GM18873 (cell line): ENCODE results near the gene TAF1L.
"Not testable (repeated sequence)": the region's sequence is repeated elsewhere in the genome, so short reads cannot be mapped to it uniquely, and the experiment has no call there.

ENCODE experiments used
- ATAC-seq: cut with Tn5 transposase; IDR thresholded peaks from one replicate; pipeline ENCODE4 v1.9.1; 2021; ENCODE audit warnings: mild to moderate bottlenecking, moderate library complexity, moderate number of reproducible peaks; ENCODE audit not compliant: unreplicated experiment, low FRiP score

The TAF1L gene

GRCh38 chr9:32635362-32635761 lies at the start of gene TAF1L:
TSS of gene TAF1L (minus strand) at chr9:32635669. CDS start at chr9:32635579, 90 bp downstream.
- no peak for ATAC-seq

DNA sequence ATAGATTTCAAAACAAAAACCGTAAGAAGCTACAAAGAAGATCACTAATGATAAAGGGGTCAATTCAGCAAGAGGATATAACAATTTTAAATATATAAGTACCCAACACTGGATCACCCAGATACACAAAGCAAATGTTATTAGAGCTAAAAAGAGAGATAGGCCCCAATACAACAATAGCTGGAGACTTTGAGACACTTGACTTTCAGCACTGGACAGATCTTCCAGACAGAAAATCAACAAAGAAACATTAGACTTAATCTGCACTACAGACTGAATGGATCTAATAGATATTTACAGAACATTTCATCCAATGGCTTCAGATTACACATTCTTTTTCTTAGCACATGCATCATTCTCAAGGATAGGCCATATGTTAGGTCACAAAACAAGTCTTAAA lies 46.3 kb upstream of the TAF1L start:
- ATAC-seq = no peak

DNA sequence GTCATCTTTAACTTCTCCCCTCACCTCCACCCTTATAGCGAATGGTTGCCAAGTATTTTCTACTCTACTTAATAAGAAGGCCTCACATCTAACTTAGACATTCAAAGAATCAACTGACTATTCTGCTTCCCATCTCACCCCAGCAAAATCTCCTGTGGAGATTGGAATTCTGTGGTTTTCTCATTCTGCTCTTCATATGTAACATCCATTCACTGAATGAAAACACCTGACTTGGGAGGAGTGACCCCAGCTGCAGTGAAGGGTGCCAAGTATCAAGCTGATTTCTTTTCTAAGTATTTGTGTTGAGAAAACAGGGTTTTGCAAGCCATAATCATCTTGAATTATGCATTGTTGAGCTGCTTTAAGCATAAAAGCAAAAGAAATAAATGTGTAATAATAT lies 42.5 kb upstream of the TAF1L start:
- no peak for ATAC-seq

DNA sequence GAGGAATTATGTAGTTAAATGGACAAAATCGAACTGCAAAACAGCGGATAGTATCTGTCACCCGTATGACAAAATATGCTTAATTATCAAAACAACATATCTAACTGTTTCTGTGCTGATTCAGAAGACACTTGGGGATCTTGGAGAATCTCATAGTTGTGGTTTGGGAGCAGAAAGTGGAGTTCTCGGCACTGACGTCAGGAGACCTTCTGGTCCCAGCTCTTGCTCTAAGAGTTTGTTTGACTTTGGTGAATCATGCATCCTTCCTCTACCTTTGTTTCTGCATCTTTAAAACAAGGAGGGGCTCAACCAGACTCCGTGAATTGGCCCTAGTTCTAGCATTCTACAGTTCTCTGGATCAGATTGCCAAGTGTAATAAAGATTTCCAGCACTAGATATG lies 37.0 kb upstream of the TAF1L start:
- no peak for ATAC-seq

DNA sequence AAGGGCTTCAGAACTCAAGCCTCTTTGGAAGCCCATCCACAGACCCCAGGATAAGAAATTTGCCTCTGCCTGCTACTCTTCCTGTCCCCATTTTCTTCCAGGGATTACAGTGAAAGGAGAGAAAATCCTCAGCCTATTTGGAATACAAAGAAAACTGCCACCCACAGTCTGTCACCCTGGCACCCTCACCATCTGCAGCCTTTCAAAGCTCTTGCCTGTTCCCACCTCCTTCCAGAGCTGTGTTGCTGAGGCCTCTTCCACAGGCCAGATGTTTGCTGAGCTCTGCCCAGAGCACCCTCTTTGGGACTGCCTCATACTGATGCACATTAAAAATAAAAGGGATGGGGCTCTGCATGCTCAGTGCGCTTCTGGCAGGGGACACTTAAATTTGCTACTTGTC lies 35.9 kb upstream of the TAF1L start:
- ATAC-seq = no peak

GRCh38 chr9:32665101-32665500 lies 29.6 kb upstream of the TAF1L start:
- ATAC-seq = no peak

DNA sequence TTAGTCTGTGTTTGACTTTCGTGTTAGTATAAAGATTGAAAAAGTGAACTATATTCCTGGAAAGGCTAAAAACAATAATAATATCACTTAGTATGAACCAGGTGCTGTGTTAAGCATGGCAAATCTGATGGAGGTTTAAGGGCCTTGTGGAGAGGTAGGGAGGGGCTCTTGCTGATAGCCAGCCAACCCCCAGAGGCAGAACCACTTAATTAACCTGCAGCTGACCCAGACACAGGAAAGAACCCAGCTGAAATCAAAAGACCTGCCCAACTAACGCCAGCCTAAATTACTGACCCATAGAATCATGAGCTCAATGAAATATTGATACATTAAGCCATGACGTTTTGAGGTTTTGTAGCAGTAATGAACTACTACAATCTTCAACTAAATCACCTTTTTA lies 28.3 kb upstream of the TAF1L start:
- ATAC-seq = no peak

DNA sequence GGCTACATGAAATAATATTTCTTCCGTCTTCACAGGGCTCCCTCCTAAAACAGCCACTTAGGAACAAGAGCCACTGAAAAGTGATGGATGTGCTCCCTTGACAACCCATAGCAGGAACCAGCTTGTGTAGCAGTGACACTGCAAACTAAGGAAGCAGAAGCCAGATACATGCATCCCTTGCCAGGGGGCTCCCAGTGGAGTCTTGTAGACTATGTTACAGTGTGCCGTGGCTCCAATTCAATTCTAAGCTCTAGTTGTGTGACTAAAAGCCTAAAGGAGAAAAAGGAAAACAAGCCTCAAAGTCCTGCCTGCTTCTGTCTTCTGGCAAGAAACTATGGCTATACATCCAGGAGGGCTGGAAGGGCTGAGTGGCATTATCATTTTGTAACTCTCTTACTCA lies 12.2 kb upstream of the TAF1L start:
- no peak for ATAC-seq

- ATAC-seq = no peak
These were observed 9.2 kb upstream of the TAF1L start for GRCh38 chr9:32644698-32645097.

DNA sequence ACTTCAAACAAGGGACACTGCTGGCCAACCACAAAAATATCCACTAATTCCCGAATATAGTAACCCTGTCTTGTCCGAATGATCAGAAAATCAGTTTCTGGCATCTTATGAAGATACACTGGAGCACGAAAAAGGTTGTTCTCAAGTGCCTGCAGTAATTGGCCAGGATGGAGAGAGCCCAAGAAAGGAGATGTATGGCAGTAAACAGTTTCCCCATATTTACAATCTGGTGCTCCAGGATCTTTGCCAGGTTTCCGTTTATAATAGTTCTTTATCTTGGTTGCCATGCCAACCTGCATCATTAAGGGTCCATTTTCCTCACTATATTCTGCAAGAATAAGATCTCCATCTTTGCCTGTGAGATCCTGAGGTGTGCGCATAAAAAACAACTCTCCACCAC lies 2.3 kb downstream of the TAF1L start:
- not testable (repeated sequence) for ATAC-seq

DNA sequence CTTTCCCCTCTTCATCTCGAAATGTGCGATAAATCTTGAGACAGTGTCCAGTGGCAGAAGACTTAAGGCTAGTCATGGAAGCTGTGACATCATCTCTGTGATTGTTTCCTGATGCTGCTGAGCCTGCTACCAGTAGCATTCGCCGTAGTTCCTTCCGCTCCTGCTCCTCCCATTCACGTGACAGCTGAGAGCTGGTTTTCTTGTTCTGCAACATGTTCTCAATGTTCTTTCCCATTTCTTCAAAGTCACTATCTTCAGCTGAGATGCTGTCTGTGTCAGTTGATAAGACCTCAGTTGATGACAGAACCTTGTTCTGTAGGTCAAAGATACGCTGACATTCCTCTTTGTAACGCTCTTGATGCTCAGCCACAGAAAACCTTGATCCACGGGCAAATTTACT lies 3.5 kb downstream of the TAF1L start:
- ATAC-seq = no peak

- ATAC-seq = no peak
These were observed 8.0 kb downstream of the TAF1L start for GRCh38 chr9:32627394-32627954.

GRCh38 chr9:32625320-32625719 lies 10.1 kb downstream of the TAF1L start:
- ATAC-seq = no peak

- ATAC-seq = no peak
These were observed 12.5 kb downstream of the TAF1L start for GRCh38 chr9:32622948-32623347.

GRCh38 chr9:32618261-32618660 lies 17.2 kb downstream of the TAF1L start:
- no peak for ATAC-seq

- ATAC-seq = no peak
These were observed 28.7 kb downstream of the TAF1L start for GRCh38 chr9:32606811-32607210.

DNA sequence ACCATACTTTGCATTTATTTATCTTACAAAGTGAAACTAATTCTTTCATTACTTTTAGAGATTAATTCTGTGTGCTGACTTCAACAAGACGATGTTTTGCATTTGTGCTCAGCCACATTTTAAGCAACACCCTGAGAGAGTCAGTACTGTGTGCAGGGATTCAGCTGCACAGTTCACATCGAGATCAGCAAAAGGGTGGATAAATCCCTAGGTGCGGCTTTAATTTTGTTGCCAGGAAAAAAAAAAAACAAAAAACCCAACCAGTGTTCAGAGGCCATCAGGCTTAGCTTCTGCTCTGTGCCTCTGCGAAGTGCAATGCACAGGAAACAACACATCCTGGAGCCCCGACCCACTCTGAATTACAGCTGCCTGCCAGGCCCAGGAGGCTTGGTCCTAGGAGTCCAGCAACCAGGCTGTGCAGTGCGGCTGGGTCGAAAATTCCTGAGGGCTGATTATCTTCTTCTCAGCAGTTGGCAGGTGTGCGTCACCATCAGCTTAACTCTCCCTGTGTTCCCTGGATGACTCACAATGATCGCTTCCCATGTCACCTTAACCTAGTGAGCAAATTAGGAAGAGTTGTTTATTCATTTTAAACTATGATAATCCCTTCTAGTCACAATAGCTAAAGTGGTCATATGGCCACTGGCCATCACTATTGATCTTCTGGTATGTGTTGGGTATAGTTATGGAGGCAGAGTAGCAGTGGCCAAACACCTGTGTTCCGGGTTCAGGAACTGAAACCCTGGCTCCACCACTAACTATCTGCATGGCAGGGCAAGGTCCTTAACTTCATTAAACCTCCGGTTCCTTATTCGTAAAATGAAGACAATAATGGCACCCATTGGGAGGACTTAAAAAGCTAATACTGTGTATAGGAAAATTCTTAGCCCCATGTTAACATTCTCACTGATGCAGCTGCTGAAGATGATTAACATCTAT lies 31.3 kb downstream of the TAF1L start:
- no peak for ATAC-seq

DNA sequence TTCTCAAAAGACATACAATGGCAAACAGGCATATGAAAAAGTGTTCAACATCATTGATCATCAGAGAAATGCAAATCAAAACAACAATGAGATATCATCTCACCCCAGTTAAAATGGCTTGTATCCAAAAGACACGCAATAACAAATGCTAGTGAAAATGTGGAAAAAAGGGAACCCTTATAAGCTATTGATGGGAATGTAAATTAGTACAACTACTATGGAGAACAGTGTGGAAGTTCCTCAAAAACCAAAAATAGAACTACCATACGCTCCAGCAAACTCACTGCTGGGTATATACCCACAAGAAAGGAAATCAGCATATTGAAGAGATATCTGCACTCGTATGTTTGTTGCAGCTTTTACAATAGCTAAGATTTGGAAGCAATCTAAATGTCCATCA lies 36.4 kb downstream of the TAF1L start:
- not testable (repeated sequence) for ATAC-seq

GRCh38 chr9:32596936-32597335 lies 38.5 kb downstream of the TAF1L start:
- ATAC-seq = no peak

GRCh38 chr9:32596096-32596865 lies 39.2 kb downstream of the TAF1L start:
- ATAC-seq = no peak

- no peak for ATAC-seq
These were observed 44.6 kb downstream of the TAF1L start for GRCh38 chr9:32590898-32591297.
